Umbilical cord (tissue), 1 donor: ENCODE measurements around the gene ARHGAP11B. TPM values are rescaled to one million over a fixed set of nuclear protein-coding genes. Genes with fewer than 3 reads are reported as not detected.

Experiments used
- total RNA-seq: library from RNA; depleted of rRNA; stranded (reverse); fragments of >200 nt; gene quantifications from one replicate; pipeline ENCODE4 v1.2.3, GENCODE V29; 2014; ENCODE audit warnings: low replicate concordance; ENCODE audit not compliant: insufficient read depth

Gene ARHGAP11B

Other genes with a start within 250 kb of the ARHGAP11B start
- gene CHRFAM7A, start 232.6 kb upstream of the ARHGAP11B start, total RNA-seq: 0.48 TPM
- gene GOLGA8R, start 211.9 kb upstream of the ARHGAP11B start, total RNA-seq: 8.2 TPM
- 7.2 TPM for gene GOLGA8Q, start 74.1 kb upstream of the ARHGAP11B start, total RNA-seq
- gene GOLGA8H, start 22.1 kb upstream of the ARHGAP11B start, total RNA-seq: not detected